Cardiac muscle cell (in vitro differentiated cells and primary cell): Measurements from ENCODE around the gene MYO1E. TPM values are rescaled to one million over a fixed set of nuclear protein-coding genes. Genes with fewer than 3 reads are reported as not detected.
"Not testable (repeated sequence)": the region's sequence is repeated elsewhere in the genome, so short reads cannot be mapped to it uniquely, and the experiment has no call there.

Experiments used
- DNase-seq, 2 donors: peaks; one replicate each; pipeline versions ENCODE4 v3.0.0 to v3.0.0-alpha.2; 2010 to 2017; ENCODE audit warnings: low read depth in 1 of 2, low spot score in 1 of 2
- H3K27ac ChIP-seq: fragments of 200-600 bp; sonication (generic); 2 replicates; pipeline ENCODE4 v1.5.1; 2016
- H3K27me3 ChIP-seq: fragments of 200-600 bp; sonication (generic); 2 replicates; pipeline ENCODE4 v1.6.0; 2016; ENCODE audit warnings: control low read depth
- H3K36me3 ChIP-seq: fragments of 200-600 bp; sonication (generic); 2 replicates; pipeline ENCODE4 v1.5.1; 2016; ENCODE audit warnings: control low read depth
- H3K4me1 ChIP-seq: fragments of 200-600 bp; sonication (generic); 2 replicates; pipeline ENCODE4 v1.8.1; 2017; ENCODE audit warnings: low read depth, mild to moderate bottlenecking, mixed run types
- H3K4me3 ChIP-seq: fragments of 200-600 bp; sonication (generic); 2 replicates; pipeline ENCODE4 v1.5.1; 2016; ENCODE audit warnings: mild to moderate bottlenecking
- H3K9me3 ChIP-seq: fragments of 200-600 bp; sonication (generic); 2 replicates; pipeline ENCODE4 v1.5.1; 2017; ENCODE audit warnings: low read depth, mild to moderate bottlenecking, control low read depth
- CTCF ChIP-seq: IDR thresholded peaks from 2 replicates; pipeline ENCODE4 v1.5.1; 2012; ENCODE audit warnings: low read depth, mild to moderate bottlenecking, low read length
- polyA plus RNA-seq: library from polyadenylated mRNA; unstranded; fragments of >200 nt; fragmentation: Nextera tagmentation; extraction: Ambion mirVana; gene quantifications from 2 replicates; pipeline ENCODE4 v1.2.1, GENCODE V29; 2016
- total RNA-seq: library from RNA; depleted of rRNA; stranded (reverse); fragments of >200 nt; gene quantifications from 2 replicates; pipeline ENCODE4 v1.2.3, GENCODE V29; 2016

MYO1E gene
- total and polyA plus RNA-seq, 2 experiments from 2014 or later, result 22.0 to 27.7 TPM

GRCh38 chr15:59282515-59283337 lies 89.9 kb downstream of the MYO1E start:
- H3K27me3 ChIP-seq, result no peaks in the 10 kb centered on the region
- H3K4me3 ChIP-seq, result no peak overlapping the region
- H3K9me3 ChIP-seq, result no peaks in the 10 kb centered on the region
- H3K36me3 ChIP-seq, result no peaks in the 10 kb centered on the region
- no peak overlapping the region for H3K27ac ChIP-seq
- no peak for TF ChIP-seq CTCF
- no peak for DNase-seq
- H3K4me1 ChIP-seq, result no peaks in the 10 kb centered on the region

- Histone ChIP-seq H3K27me3 (no peaks in the 10 kb centered on the region), H3K27ac (no peak overlapping the region), H3K4me3 (no peak overlapping the region), H3K9me3 (no peaks in the 10 kb centered on the region), H3K4me1 (no peaks in the 10 kb centered on the region), H3K36me3 (no peaks in the 10 kb centered on the region)
- TF ChIP-seq CTCF, result no peak
- DNase-seq, result no peak
Observed at GRCh38 chr15:59281699-59282098, 91.0 kb downstream of the MYO1E start.

- DNase-seq, result no peak
- Histone ChIP-seq H3K36me3 (no peaks in the 10 kb centered on the region), H3K9me3 (no peaks in the 10 kb centered on the region), H3K27ac (no peak overlapping the region), H3K27me3 (no peaks in the 10 kb centered on the region), H3K4me3 (no peak overlapping the region), H3K4me1 (no peaks in the 10 kb centered on the region)
- no peak for TF ChIP-seq CTCF
Observed at GRCh38 chr15:59280855-59281254, 91.8 kb downstream of the MYO1E start.

- H3K9me3 ChIP-seq, H3K4me3 ChIP-seq, H3K4me1 ChIP-seq, H3K27ac ChIP-seq, DNase-seq, H3K27me3 ChIP-seq, H3K36me3 ChIP-seq: not testable (repeated sequence)
Observed at GRCh38 chr15:59280292-59280691, 92.4 kb downstream of the MYO1E start.

GRCh38 chr15:59279023-59279422 lies 93.6 kb downstream of the MYO1E start:
- Histone ChIP-seq H3K27me3 (no peaks in the 10 kb centered on the region), H3K9me3 (no peaks in the 10 kb centered on the region), H3K4me3 (no peak overlapping the region), H3K4me1 (no peaks in the 10 kb centered on the region), H3K27ac (no peak overlapping the region), H3K36me3 (no peaks in the 10 kb centered on the region)
- TF ChIP-seq CTCF, result no peak
- no peak for DNase-seq

- Histone ChIP-seq H3K4me1 (no peaks in the 10 kb centered on the region), H3K4me3 (no peak overlapping the region), H3K27me3 (no peaks in the 10 kb centered on the region), H3K36me3 (no peaks in the 10 kb centered on the region), H3K9me3 (no peaks in the 10 kb centered on the region), H3K27ac (no peak overlapping the region)
- no peak for TF ChIP-seq CTCF
- DNase-seq, result peak in 1 of 2 donors; percentile 69
Observed at GRCh38 chr15:59278120-59278519, 94.6 kb downstream of the MYO1E start.
